Neural progenitor cell (in vitro differentiated cells): Measurements from ENCODE around the gene PFN1. TPM values are rescaled to one million over a fixed set of nuclear protein-coding genes. Genes with fewer than 3 reads are reported as not detected.

ENCODE experiments used
- DNase-seq: peaks from one replicate; pipeline ENCODE4 v3.0.0-alpha.2; 2016; ENCODE audit warnings: low spot score
- H2AFZ ChIP-seq: fragments of 200-600 bp; sonication (generic); replicated peaks from 2 replicates; pipeline ENCODE4 v1.6.1; 2016; ENCODE audit warnings: antibody characterized with exemption
- H3F3A ChIP-seq: fragments of 200-600 bp; sonication (generic); 2 replicates; pipeline ENCODE4 v1.6.1; 2016; ENCODE audit warnings: antibody characterized with exemption, low read depth
- H3K27ac ChIP-seq: fragments of 200-600 bp; sonication (generic); 2 replicates; pipeline ENCODE4 v1.5.1; 2016; ENCODE audit warnings: mild to moderate bottlenecking
- H3K27me3 ChIP-seq: fragments of 200-600 bp; sonication (generic); 2 replicates; pipeline ENCODE4 v1.6.1; 2016; ENCODE audit warnings: mild to moderate bottlenecking, moderate library complexity
- H3K36me3 ChIP-seq: fragments of 200-600 bp; sonication (generic); 2 replicates; pipeline ENCODE4 v1.5.1; 2016
- H3K4me1 ChIP-seq: fragments of 200-600 bp; sonication (generic); 2 replicates; pipeline ENCODE4 v1.6.1; 2016; ENCODE audit warnings: mixed run types
- H3K4me2 ChIP-seq: fragments of 200-600 bp; sonication (generic); 2 replicates; pipeline ENCODE4 v1.6.1; 2016
- H3K4me3 ChIP-seq: fragments of 200-600 bp; sonication (generic); 2 replicates; pipeline ENCODE4 v1.5.1; 2016
- H3K79me2 ChIP-seq: fragments of 200-600 bp; sonication (generic); 2 replicates; pipeline ENCODE4 v1.6.1; 2016; ENCODE audit warnings: low read depth
- H3K9ac ChIP-seq: fragments of 200-600 bp; sonication (generic); 2 replicates; pipeline ENCODE4 v1.6.1; 2016
- H3K9me3 ChIP-seq: fragments of 200-600 bp; sonication (generic); 2 replicates; pipeline ENCODE4 v1.5.1; 2016; ENCODE audit warnings: low read depth
- H4K20me1 ChIP-seq: fragments of 200-600 bp; sonication (generic); 2 replicates; pipeline ENCODE4 v1.6.1; 2016; ENCODE audit warnings: low read depth
- H3K27ac Mint-ChIP-seq: 3 replicates; pipeline ENCODE4 v1.8.0; 2021; ENCODE audit warnings: mixed read lengths
- H3K27me3 Mint-ChIP-seq: 2 replicates; pipeline ENCODE4 v1.8.0; 2022; ENCODE audit warnings: low read depth, mild to moderate bottlenecking, inconsistent platforms, moderate library complexity, mixed read lengths; ENCODE audit not compliant: insufficient read depth
- H3K36me3 Mint-ChIP-seq: 3 replicates; pipeline ENCODE4 v1.8.0; 2021; ENCODE audit warnings: mixed read lengths
- H3K4me1 Mint-ChIP-seq: 3 replicates; pipeline ENCODE4 v1.8.0; 2021; ENCODE audit warnings: mixed read lengths
- H3K4me3 Mint-ChIP-seq: 3 replicates; pipeline ENCODE4 v1.8.0; 2021; ENCODE audit warnings: mild to moderate bottlenecking, moderate library complexity, mixed read lengths
- H3K9me3 Mint-ChIP-seq: 3 replicates; pipeline ENCODE4 v1.8.0; 2020; ENCODE audit warnings: mixed read lengths
- CTCF ChIP-seq: fragments of 200-600 bp; sonication (generic); IDR thresholded peaks from 2 replicates; pipeline ENCODE4 v1.5.1; 2017; ENCODE audit warnings: antibody characterized with exemption, mild to moderate bottlenecking
- EZH2 ChIP-seq: fragments of 200-600 bp; sonication (generic); IDR thresholded peaks from 2 replicates; pipeline ENCODE4 v1.6.1; 2017; ENCODE audit warnings: antibody characterized with exemption, mild to moderate bottlenecking, moderate library complexity
- EZH2phosphoT487 ChIP-seq: fragments of 200-600 bp; sonication (generic); IDR thresholded peaks from 2 replicates; pipeline ENCODE4 v1.6.1; 2017; ENCODE audit warnings: antibody characterized with exemption
- total RNA-seq: library from RNA; depleted of rRNA; stranded (reverse); fragments of >200 nt; gene quantifications from 2 replicates; pipeline ENCODE4 v1.2.3, GENCODE V29; 2015; ENCODE audit warnings: low replicate concordance

The PFN1 gene
- total RNA-seq, 1 donor from 2014 or later: 203 TPM

GRCh38 chr17:4947010-4947410, 1.3 kb downstream of the PFN1 start:
- Histone ChIP-seq H2AFZ (no peak overlapping the region), H3K4me2 (peak overlapping the region; percentile 87), H3F3A (peaks cover 89% of the 10 kb centered on the region), H3K9me3 (no peaks in the 10 kb centered on the region), H3K27ac (peak overlapping the region; percentile 71), H3K4me1 (peaks cover 20% of the 10 kb centered on the region), H4K20me1 (peaks cover 42% of the 10 kb centered on the region), H3K27me3 (no peaks in the 10 kb centered on the region), H3K9ac (peak overlapping the region; percentile 62), H3K79me2 (peaks cover 67% of the 10 kb centered on the region), H3K36me3 (no peaks in the 10 kb centered on the region), H3K4me3 (peak overlapping the region; percentile 77)
- peak overlapping the region; percentile 88 for H3K27ac Mint-ChIP-seq
- no peaks in the 10 kb centered on the region for H3K9me3 Mint-ChIP-seq
- peaks cover 17% of the 10 kb centered on the region for H3K27me3 Mint-ChIP-seq
- TF ChIP-seq EZH2 (no peak), CTCF (no peak), EZH2phosphoT487 (no peak)
- H3K36me3 Mint-ChIP-seq: peaks cover 24% of the 10 kb centered on the region
- peak; percentile 44 for DNase-seq
- H3K4me3 Mint-ChIP-seq: peak overlapping the region; percentile 93
- peaks cover 41% of the 10 kb centered on the region for H3K4me1 Mint-ChIP-seq

- peak overlapping the region; percentile 34 for H3K27ac ChIP-seq
- peak overlapping the region; percentile 77 for H3K4me3 ChIP-seq
- TF ChIP-seq CTCF (no peak), EZH2phosphoT487 (no peak), EZH2 (no peak)
- H3K4me2 ChIP-seq: peak overlapping the region; percentile 87
- DNase-seq: no peak
- Mint-ChIP-seq H3K36me3 (peaks cover 27% of the 10 kb centered on the region), H3K9me3 (no peaks in the 10 kb centered on the region), H3K27me3 (peaks cover 13% of the 10 kb centered on the region), H3K4me3 (peak overlapping the region; percentile 93), H3K27ac (peak overlapping the region; percentile 88), H3K4me1 (peaks cover 41% of the 10 kb centered on the region)
- H4K20me1 ChIP-seq: peaks cover 47% of the 10 kb centered on the region
- peaks cover 89% of the 10 kb centered on the region for H3F3A ChIP-seq
- peak overlapping the region; percentile 62 for H3K9ac ChIP-seq
- H3K4me1 ChIP-seq: peaks cover 16% of the 10 kb centered on the region
- no peak overlapping the region for H2AFZ ChIP-seq
- no peaks in the 10 kb centered on the region for H3K9me3 ChIP-seq
- no peaks in the 10 kb centered on the region for H3K27me3 ChIP-seq
- H3K36me3 ChIP-seq: no peaks in the 10 kb centered on the region
- H3K79me2 ChIP-seq: peaks cover 70% of the 10 kb centered on the region
Observed at GRCh38 chr17:4946312-4946976, 1.9 kb downstream of the PFN1 start.

- Histone ChIP-seq H2AFZ (no peak overlapping the region), H3K27me3 (no peaks in the 10 kb centered on the region), H3K27ac (no peak overlapping the region), H4K20me1 (peaks cover 53% of the 10 kb centered on the region), H3F3A (peaks cover 89% of the 10 kb centered on the region), H3K36me3 (no peaks in the 10 kb centered on the region), H3K4me2 (peak overlapping the region; percentile 87), H3K4me1 (peaks cover 16% of the 10 kb centered on the region), H3K9me3 (no peaks in the 10 kb centered on the region), H3K79me2 (peaks cover 74% of the 10 kb centered on the region), H3K9ac (peak overlapping the region; percentile 62), H3K4me3 (no peak overlapping the region)
- no peak for TF ChIP-seq EZH2phosphoT487
- TF ChIP-seq EZH2: no peak
- no peak for TF ChIP-seq CTCF
- no peak for DNase-seq
- peak overlapping the region; percentile 93 for H3K4me3 Mint-ChIP-seq
- H3K27ac Mint-ChIP-seq: no peak overlapping the region
- H3K36me3 Mint-ChIP-seq: peaks cover 27% of the 10 kb centered on the region
- peaks cover 41% of the 10 kb centered on the region for H3K4me1 Mint-ChIP-seq
- no peaks in the 10 kb centered on the region for H3K9me3 Mint-ChIP-seq
- H3K27me3 Mint-ChIP-seq: peaks cover 13% of the 10 kb centered on the region
Observed at GRCh38 chr17:4945944-4946280, 2.4 kb downstream of the PFN1 start.
